ENCODE data around the gene SPON1. TPM values are rescaled to one million over a fixed set of nuclear protein-coding genes. Genes with fewer than 3 reads are reported as not detected.
A peak's percentile ranks its signal among the peaks of the same experiment; 100 is the strongest.

The SPON1 gene
- total and polyA plus RNA-seq, 8 donors = 0.83 to 17.5 (median 1.7) TPM

DNA sequence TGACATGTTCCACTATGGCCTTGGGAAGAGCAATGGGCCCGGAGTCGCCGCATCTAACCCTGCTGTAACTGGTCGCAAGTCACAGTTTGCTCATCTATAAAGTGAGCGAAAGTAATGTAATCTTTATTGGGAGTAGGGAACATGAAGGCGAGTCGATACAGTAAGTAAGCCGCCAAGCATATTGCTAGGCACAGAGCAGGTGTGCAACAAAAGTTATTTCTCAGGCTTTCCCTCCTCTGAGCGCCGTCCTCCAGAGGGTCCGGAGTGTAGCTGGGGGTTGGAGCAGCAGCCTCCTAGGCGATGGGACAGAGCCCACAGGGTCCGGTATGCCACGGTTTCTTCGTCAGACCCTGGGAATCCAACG, 343 bp upstream of the SPON1 start:
- no peak for TF ChIP-seq CTCF (IDR thresholded peaks at IDR 0.05)
- intact Hi-C loops (cut with DNase I) = loop anchor here in 1 of 3 donors (10.0 kb wide), 1 partner anchor 183 kb away; no protein-coding TSS in a partner anchor
- Histone ChIP-seq H3K36me3 (no peaks in the 10 kb centered on the region), H3K4me3 (peak overlapping the region in 3 of 4 donors; percentile 5 to 44 (median 26)), H3K4me1 (peaks cover 0 to 3% (median 0%) of the 10 kb centered on the region in 3 donors), H3K27me3 (peaks cover 0 to 23% (median 2%) of the 10 kb centered on the region in 4 donors), H3K9me3 (no peaks in the 10 kb centered on the region), H3K27ac (no peak overlapping the region)
- FAIRE-seq (no peak), ATAC-seq (peak in 3 of 4 donors; percentile 24 to 56 (median 46)), DNase-seq (no peak)
- 10 to 12% methylated on average over 16 of the region's 16 CpGs for WGBS, 2 donors

- intact Hi-C loops (cut with DNase I) = loop anchor here in 1 of 3 donors (10.0 kb wide), 1 partner anchor 181 kb away; no protein-coding TSS in a partner anchor
- FAIRE-seq = no peak
- Histone ChIP-seq H3K27ac (no peak overlapping the region), H3K36me3 (no peaks in the 10 kb centered on the region), H3K4me1 (peaks cover 0 to 3% (median 0%) of the 10 kb centered on the region in 3 donors), H3K4me3 (peak overlapping the region in 3 of 4 donors; percentile 18 to 44 (median 26)), H3K27me3 (peaks cover 0 to 28% (median 2%) of the 10 kb centered on the region in 4 donors), H3K9me3 (no peaks in the 10 kb centered on the region)
- TF ChIP-seq CTCF (IDR thresholded peaks at IDR 0.05) = no peak
- peak; percentile 27 to 54 (median 44) for ATAC-seq
- WGBS, 2 donors = 2 to 3% methylated on average over 44 to 60 of the region's 60 CpGs
- peak in 2 of 6 donors; percentile 54 to 62 for DNase-seq
These were observed 836 bp downstream of the SPON1 start for GRCh38 chr11:13963169-13963948.

DNA sequence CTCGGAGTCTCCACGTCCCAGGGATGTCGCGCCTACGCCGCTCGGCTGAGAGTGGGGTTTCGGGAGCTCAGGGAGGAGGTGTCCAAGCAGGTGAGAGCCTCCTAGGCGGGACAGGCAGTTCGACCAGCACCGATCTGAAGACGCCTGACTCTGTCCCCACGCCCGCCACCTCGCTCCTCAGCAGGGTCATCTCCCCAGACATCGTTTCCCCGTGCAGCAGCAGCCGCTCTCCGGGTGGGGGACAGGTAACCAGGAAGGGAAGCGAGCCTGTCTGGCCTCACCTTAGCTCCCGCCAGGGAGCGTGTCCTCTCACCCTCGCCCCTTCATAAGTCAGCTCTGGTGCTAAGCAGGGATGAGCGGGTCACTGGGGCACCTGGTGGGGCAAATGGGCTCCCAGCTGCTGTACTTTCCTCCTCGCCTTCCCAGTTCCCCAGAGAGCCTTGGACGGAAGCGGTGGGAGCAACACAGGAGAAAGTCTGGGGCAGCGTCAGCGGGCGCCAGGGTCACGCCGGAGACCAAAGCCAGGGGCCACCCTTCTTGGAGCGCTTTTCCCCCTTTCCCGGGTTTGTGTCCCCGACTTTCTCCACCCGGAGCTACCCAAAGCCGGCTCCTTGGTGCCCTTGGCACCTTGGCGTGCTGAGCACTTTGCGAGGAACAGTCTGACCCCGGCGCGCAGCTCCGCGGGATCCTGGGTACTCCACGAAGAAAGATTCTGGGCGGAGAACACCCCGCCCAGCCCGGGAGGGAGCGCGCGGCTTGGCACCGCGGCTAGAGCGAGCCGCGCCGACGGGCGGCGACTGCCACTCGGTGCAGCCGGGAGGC, 1.6 kb downstream of the SPON1 start:
- 12 to 13% methylated on average over 62 of the region's 62 CpGs for WGBS, 2 donors
- peak; percentile 36 to 53 (median 44) for ATAC-seq
- intact Hi-C loops (cut with DNase I) = loop anchor here in 1 of 3 donors (10.0 kb wide), 1 partner anchor 181 kb away; no protein-coding TSS in a partner anchor

DNA sequence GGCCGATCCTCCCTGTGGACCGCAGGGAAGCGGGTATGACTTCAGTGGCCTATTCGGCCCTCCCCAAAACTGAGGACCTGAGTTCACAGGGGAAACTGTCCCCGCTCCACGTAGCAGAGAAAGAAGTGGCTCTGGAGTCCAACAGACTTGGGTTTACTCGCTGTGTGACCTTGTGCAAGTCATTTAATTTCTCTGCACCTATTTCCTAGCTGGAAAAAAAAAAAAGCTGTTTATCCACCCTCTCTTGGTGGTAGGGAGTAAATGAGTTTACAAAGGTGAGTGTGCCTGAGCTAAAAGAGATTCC, 2.2 kb downstream of the SPON1 start:
- 29% methylated on average over 7 of the region's 7 CpGs for WGBS, 2 donors
- DNase-seq (no peak), FAIRE-seq (no peak), ATAC-seq (no peak)
- Histone ChIP-seq H3K9me3 (no peaks in the 10 kb centered on the region), H3K27me3 (peaks cover 0 to 31% (median 2%) of the 10 kb centered on the region in 4 donors), H3K27ac (no peak overlapping the region), H3K4me3 (peak overlapping the region in 1 of 4 donors; percentile 44), H3K36me3 (no peaks in the 10 kb centered on the region), H3K4me1 (peaks cover 0 to 3% (median 0%) of the 10 kb centered on the region in 3 donors)
- intact Hi-C loops (cut with DNase I) = loop anchor here in 1 of 3 donors (10.0 kb wide), 1 partner anchor 180 kb away; no protein-coding TSS in a partner anchor
- TF ChIP-seq CTCF (IDR thresholded peaks at IDR 0.05) = no peak

More for the DNA sequence above, 1.6 kb downstream of the SPON1 start:
- no peaks in the 10 kb centered on the region for H3K9me3 ChIP-seq
- peak overlapping the region in 2 of 4 donors; percentile 26 to 44 for H3K4me3 ChIP-seq
- FAIRE-seq = no peak
- H3K27me3 ChIP-seq = peaks cover 0 to 31% (median 2%) of the 10 kb centered on the region in 4 donors
- no peaks in the 10 kb centered on the region for H3K36me3 ChIP-seq
- TF ChIP-seq CTCF (IDR thresholded peaks at IDR 0.05) = no peak
- peak in 2 of 6 donors; percentile 58 to 64 for DNase-seq
- H3K4me1 ChIP-seq = peaks cover 0 to 3% (median 0%) of the 10 kb centered on the region in 3 donors
- H3K27ac ChIP-seq = no peak overlapping the region

Measured in pancreas (tissue), 10 donors.